Stimulated activated naive CD8-positive, alpha-beta T cell treated with anti-CD3 and anti-CD28 coated beads, Interleukin-15, Interleukin-2, amounts not matched to agents 100 ng/mL and 50 ng/mL, for 24 hours (primary cell): ENCODE results near the gene UFM1.
A peak's percentile ranks its signal among the peaks of the same experiment; 100 is the strongest.
"Not testable (repeated sequence)": the region's sequence is repeated elsewhere in the genome, so short reads cannot be mapped to it uniquely, and the experiment has no call there.

ENCODE experiments used
- H3K27ac Mint-ChIP-seq: one replicate; pipeline ENCODE4 v1.8.0; 2021; ENCODE audit warnings: mild to moderate bottlenecking, mixed read lengths
- H3K27me3 Mint-ChIP-seq: one replicate; pipeline ENCODE4 v1.8.0; 2021; ENCODE audit warnings: mixed read lengths
- H3K36me3 Mint-ChIP-seq: one replicate; pipeline ENCODE4 v1.8.0; 2021; ENCODE audit warnings: low read depth, mixed read lengths
- H3K4me1 Mint-ChIP-seq: one replicate; pipeline ENCODE4 v1.8.0; 2021; ENCODE audit warnings: low read depth, mixed read lengths
- H3K4me3 Mint-ChIP-seq: one replicate; pipeline ENCODE4 v1.8.0; 2021; ENCODE audit warnings: mild to moderate bottlenecking, mixed read lengths
- H3K9me3 Mint-ChIP-seq: one replicate; pipeline ENCODE4 v1.8.0; 2021; ENCODE audit warnings: mixed read lengths

Gene UFM1

GRCh38 chr13:38349390-38350113 lies at the start of gene UFM1:
TSS of gene UFM1 (plus strand) at chr13:38349851. CDS start at chr13:38349920, 69 bp downstream.
- no peaks in the 10 kb centered on the region for H3K9me3 Mint-ChIP-seq
- no peaks in the 10 kb centered on the region for H3K27me3 Mint-ChIP-seq
- peaks cover 32% of the 10 kb centered on the region for H3K36me3 Mint-ChIP-seq
- peak within 1 kb of the TSS; percentile 99 for H3K27ac Mint-ChIP-seq
- H3K4me1 Mint-ChIP-seq, result peaks cover 57% of the 10 kb centered on the region
- peak within 1 kb of the TSS; percentile 99 for H3K4me3 Mint-ChIP-seq

- Mint-ChIP-seq H3K9me3 (peaks cover 9% of the 10 kb centered on the region), H3K36me3 (no peaks in the 10 kb centered on the region)
Observed at GRCh38 chr13:38301236-38301635, 48.4 kb upstream of the UFM1 start.

GRCh38 chr13:38303816-38304320 lies 45.8 kb upstream of the UFM1 start:
- Mint-ChIP-seq H3K4me1 (no peaks in the 10 kb centered on the region), H3K9me3 (peaks cover 9% of the 10 kb centered on the region), H3K36me3 (no peaks in the 10 kb centered on the region)

More at GRCh38 chr13:38301236-38301635, 48.4 kb upstream of the UFM1 start:
- Mint-ChIP-seq H3K27me3 (peaks cover 10% of the 10 kb centered on the region), H3K27ac (no peak overlapping the region), H3K4me1 (no peaks in the 10 kb centered on the region), H3K4me3 (no peak overlapping the region)

GRCh38 chr13:38308736-38309135 lies 40.9 kb upstream of the UFM1 start:
- no peak overlapping the region for H3K4me3 Mint-ChIP-seq
- H3K36me3 Mint-ChIP-seq, result no peaks in the 10 kb centered on the region
- H3K27ac Mint-ChIP-seq, result no peak overlapping the region
- peaks cover 11% of the 10 kb centered on the region for H3K27me3 Mint-ChIP-seq
- peaks cover 12% of the 10 kb centered on the region for H3K9me3 Mint-ChIP-seq
- no peaks in the 10 kb centered on the region for H3K4me1 Mint-ChIP-seq

More at GRCh38 chr13:38303816-38304320, 45.8 kb upstream of the UFM1 start:
- Mint-ChIP-seq H3K27me3 (peaks cover 7% of the 10 kb centered on the region), H3K27ac (no peak overlapping the region), H3K4me3 (no peak overlapping the region)

- Mint-ChIP-seq H3K4me3 (no peak overlapping the region), H3K27ac (no peak overlapping the region), H3K36me3 (no peaks in the 10 kb centered on the region)
Observed at GRCh38 chr13:38309397-38309796, 40.3 kb upstream of the UFM1 start.

GRCh38 chr13:38311175-38311574 lies 38.5 kb upstream of the UFM1 start:
- H3K4me3 Mint-ChIP-seq, H3K9me3 Mint-ChIP-seq, H3K36me3 Mint-ChIP-seq, H3K27ac Mint-ChIP-seq, H3K4me1 Mint-ChIP-seq: not testable (repeated sequence)
- H3K27me3 Mint-ChIP-seq, result peaks cover 11% of the 10 kb centered on the region

More at GRCh38 chr13:38309397-38309796, 40.3 kb upstream of the UFM1 start:
- Mint-ChIP-seq H3K27me3 (peaks cover 11% of the 10 kb centered on the region), H3K4me1 (no peaks in the 10 kb centered on the region), H3K9me3 (peaks cover 12% of the 10 kb centered on the region)

GRCh38 chr13:38316129-38316528 lies 33.5 kb upstream of the UFM1 start:
- H3K27me3 Mint-ChIP-seq, result peaks cover 12% of the 10 kb centered on the region
- H3K27ac Mint-ChIP-seq, result no peak overlapping the region
- no peaks in the 10 kb centered on the region for H3K4me1 Mint-ChIP-seq
- no peak overlapping the region for H3K4me3 Mint-ChIP-seq
- no peaks in the 10 kb centered on the region for H3K36me3 Mint-ChIP-seq
- H3K9me3 Mint-ChIP-seq, result no peaks in the 10 kb centered on the region

- no peak overlapping the region for H3K27ac Mint-ChIP-seq
- H3K4me3 Mint-ChIP-seq, result no peak overlapping the region
- H3K4me1 Mint-ChIP-seq, result no peaks in the 10 kb centered on the region
- no peaks in the 10 kb centered on the region for H3K36me3 Mint-ChIP-seq
- H3K27me3 Mint-ChIP-seq, result peaks cover 21% of the 10 kb centered on the region
- H3K9me3 Mint-ChIP-seq, result no peaks in the 10 kb centered on the region
Observed at GRCh38 chr13:38321654-38322053, 28.0 kb upstream of the UFM1 start.

GRCh38 chr13:38325426-38325825 lies 24.2 kb upstream of the UFM1 start:
- no peak overlapping the region for H3K27ac Mint-ChIP-seq
- H3K9me3 Mint-ChIP-seq, result no peaks in the 10 kb centered on the region
- H3K4me1 Mint-ChIP-seq, result no peaks in the 10 kb centered on the region
- H3K4me3 Mint-ChIP-seq, result no peak overlapping the region
- H3K27me3 Mint-ChIP-seq, result peaks cover 20% of the 10 kb centered on the region
- H3K36me3 Mint-ChIP-seq, result no peaks in the 10 kb centered on the region

- H3K36me3 Mint-ChIP-seq, result no peaks in the 10 kb centered on the region
- no peaks in the 10 kb centered on the region for H3K9me3 Mint-ChIP-seq
- H3K27me3 Mint-ChIP-seq, result peaks cover 20% of the 10 kb centered on the region
- H3K4me1 Mint-ChIP-seq, result no peaks in the 10 kb centered on the region
- H3K4me3 Mint-ChIP-seq, result no peak overlapping the region
- no peak overlapping the region for H3K27ac Mint-ChIP-seq
Observed at GRCh38 chr13:38328699-38329098, 21.0 kb upstream of the UFM1 start.

- no peak overlapping the region for H3K4me3 Mint-ChIP-seq
- H3K27me3 Mint-ChIP-seq, result no peaks in the 10 kb centered on the region
- H3K4me1 Mint-ChIP-seq, result no peaks in the 10 kb centered on the region
- no peaks in the 10 kb centered on the region for H3K36me3 Mint-ChIP-seq
- H3K27ac Mint-ChIP-seq, result no peak overlapping the region
- H3K9me3 Mint-ChIP-seq, result no peaks in the 10 kb centered on the region
Observed at GRCh38 chr13:38334845-38335244, 14.8 kb upstream of the UFM1 start.

- Mint-ChIP-seq H3K27me3 (peaks cover 10% of the 10 kb centered on the region), H3K27ac (no peak overlapping the region), H3K9me3 (no peaks in the 10 kb centered on the region), H3K36me3 (no peaks in the 10 kb centered on the region), H3K4me1 (no peaks in the 10 kb centered on the region), H3K4me3 (no peak overlapping the region)
Observed at GRCh38 chr13:38338089-38338488, 11.6 kb upstream of the UFM1 start.

- Mint-ChIP-seq H3K4me1 (no peaks in the 10 kb centered on the region), H3K9me3 (no peaks in the 10 kb centered on the region), H3K27me3 (peaks cover 10% of the 10 kb centered on the region), H3K36me3 (no peaks in the 10 kb centered on the region), H3K4me3 (no peak overlapping the region), H3K27ac (no peak overlapping the region)
Observed at GRCh38 chr13:38340624-38341023, 9.0 kb upstream of the UFM1 start.

GRCh38 chr13:38341149-38341692 lies 8.4 kb upstream of the UFM1 start:
- no peak overlapping the region for H3K27ac Mint-ChIP-seq
- H3K9me3 Mint-ChIP-seq, result no peaks in the 10 kb centered on the region
- H3K4me3 Mint-ChIP-seq, result no peak overlapping the region
- H3K4me1 Mint-ChIP-seq, result no peaks in the 10 kb centered on the region
- H3K27me3 Mint-ChIP-seq, result peaks cover 10% of the 10 kb centered on the region
- no peaks in the 10 kb centered on the region for H3K36me3 Mint-ChIP-seq

GRCh38 chr13:38346764-38347163 lies 2.9 kb upstream of the UFM1 start:
- Mint-ChIP-seq H3K27me3 (no peaks in the 10 kb centered on the region), H3K9me3 (no peaks in the 10 kb centered on the region), H3K36me3 (peaks cover 17% of the 10 kb centered on the region), H3K4me3 (no peak overlapping the region), H3K27ac (peak overlapping the region; percentile 26), H3K4me1 (peaks cover 40% of the 10 kb centered on the region)
